GM23248 (cell line): ENCODE measurements around the gene LMAN2. TPM values are rescaled to one million over a fixed set of nuclear protein-coding genes. Genes with fewer than 3 reads are reported as not detected.

Source experiments
- DNase-seq: peaks from one replicate; pipeline ENCODE4 v3.0.0-alpha.2; 2015
- H2AFZ ChIP-seq: fragments of 200-600 bp; sonication (generic); 2 replicates; pipeline ENCODE4 v1.6.1; 2016; ENCODE audit warnings: antibody characterized with exemption
- H3F3A ChIP-seq: fragments of 200-600 bp; sonication (generic); 2 replicates; pipeline ENCODE4 v1.6.1; 2016; ENCODE audit warnings: mild to moderate bottlenecking, antibody characterized with exemption, mixed run types; ENCODE audit not compliant: insufficient read depth
- H3K27ac ChIP-seq: fragments of 200-600 bp; sonication (generic); 2 replicates; pipeline ENCODE4 v1.5.1; 2016; ENCODE audit warnings: mild to moderate bottlenecking
- H3K27me3 ChIP-seq: fragments of 200-600 bp; sonication (generic); replicated peaks from 2 replicates; pipeline ENCODE4 v1.6.1; 2016; ENCODE audit warnings: mild to moderate bottlenecking; ENCODE audit not compliant: insufficient read depth
- H3K36me3 ChIP-seq: fragments of 200-600 bp; sonication (generic); 2 replicates; pipeline ENCODE4 v1.6.1; 2016; ENCODE audit warnings: low read depth, mild to moderate bottlenecking
- H3K4me1 ChIP-seq: fragments of 200-600 bp; sonication (generic); 2 replicates; pipeline ENCODE4 v1.6.1; 2016; ENCODE audit warnings: mild to moderate bottlenecking; ENCODE audit not compliant: insufficient read depth
- H3K4me2 ChIP-seq: fragments of 200-600 bp; sonication (generic); one replicate; pipeline ENCODE4 v1.6.1; 2016; ENCODE audit warnings: mild to moderate bottlenecking; ENCODE audit not compliant: unreplicated experiment
- H3K4me3 ChIP-seq: fragments of 200-600 bp; sonication (generic); 2 replicates; pipeline ENCODE4 v1.5.1; 2016; ENCODE audit warnings: mild to moderate bottlenecking
- H3K79me2 ChIP-seq: fragments of 200-600 bp; sonication (generic); 2 replicates; pipeline ENCODE4 v1.6.1; 2016; ENCODE audit warnings: mild to moderate bottlenecking; ENCODE audit not compliant: insufficient read depth
- H3K9ac ChIP-seq: fragments of 200-600 bp; sonication (generic); 2 replicates; pipeline ENCODE4 v1.6.1; 2016; ENCODE audit warnings: mild to moderate bottlenecking
- H3K9me2 ChIP-seq: fragments of 200-600 bp; sonication (generic); 2 replicates; pipeline ENCODE4 v1.6.1; 2016; ENCODE audit warnings: mixed run types, mild to moderate bottlenecking, moderate library complexity; ENCODE audit not compliant: insufficient read depth
- H3K9me3 ChIP-seq: fragments of 200-600 bp; sonication (generic); one replicate; pipeline ENCODE4 v1.6.1; 2017; ENCODE audit warnings: low read depth
- H4K20me1 ChIP-seq: fragments of 200-600 bp; sonication (generic); 2 replicates; pipeline ENCODE4 v1.6.0; 2016; ENCODE audit not compliant: insufficient read depth
- EZH2 ChIP-seq: fragments of 200-600 bp; sonication (generic); IDR thresholded peaks from 2 replicates; pipeline ENCODE4 v1.6.1; 2018; ENCODE audit warnings: antibody characterized with exemption, mild to moderate bottlenecking; ENCODE audit not compliant: insufficient read depth, poor library complexity, severe bottlenecking
- EZH2phosphoT487 ChIP-seq: fragments of 200-600 bp; sonication (generic); IDR thresholded peaks from 2 replicates; pipeline ENCODE4 v1.6.1; 2018; ENCODE audit warnings: antibody characterized with exemption, moderate library complexity, mild to moderate bottlenecking, low read depth; ENCODE audit not compliant: insufficient read depth
- WGBS, 2 experiments: methylation state at CpG; one replicate each; pipeline ENCODE4 v1.1.6; 2015 to 2017; ENCODE audit warnings: low lambda C conversion rate in 2 of 2, low coverage in 1 of 2; ENCODE audit errors: missing lambda C conversion rate in 2 of 2; 5-methylcytosine and 5-hydroxymethylcytosine counted together
- in situ Hi-C: fragments of 300-500 bp; cut with MboI; formaldehyde crosslinking; loops from 2 replicates; pipeline ENCODE4 v1.15.0; 2020
- polyA plus RNA-seq: library from polyadenylated mRNA; unstranded; fragments of >200 nt; fragmentation: Nextera tagmentation; extraction: Ambion mirVana; gene quantifications from 2 replicates; pipeline ENCODE4 v1.2.1, GENCODE V29; 2016
- total RNA-seq: library from RNA; depleted of rRNA; stranded (reverse); fragments of >200 nt; shearing (Covaris generic); gene quantifications from 2 replicates; pipeline ENCODE4 v1.2.3, GENCODE V29; 2014

Gene LMAN2
- total and polyA plus RNA-seq, 2 experiments from 2014 or later = 303 to 313 TPM

DNA sequence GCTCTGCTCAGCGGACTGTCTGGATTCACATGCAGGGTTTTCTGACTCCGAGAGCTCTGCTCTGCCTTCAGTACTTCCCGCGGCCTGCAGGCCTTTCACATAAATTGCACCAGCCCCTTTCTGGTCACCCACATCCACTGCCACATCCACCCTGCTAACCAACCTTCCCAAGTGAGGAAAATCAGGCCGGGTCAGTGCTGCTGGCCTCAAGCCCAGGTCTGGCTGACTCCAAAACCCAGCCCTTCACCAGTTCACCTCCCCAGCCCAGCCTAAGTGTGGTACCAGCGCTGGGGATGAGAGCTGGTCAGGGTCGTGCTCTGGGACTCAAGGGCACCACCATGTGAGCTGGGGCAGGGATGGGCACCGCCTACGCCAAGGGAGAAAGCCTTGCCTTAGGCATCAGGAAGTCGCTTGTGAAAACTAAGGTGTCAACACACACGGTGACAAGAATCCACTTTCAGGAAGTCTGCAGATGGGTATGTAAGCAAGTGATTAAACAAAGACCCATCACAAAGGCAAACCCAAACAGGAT is 12.3 kb downstream of the LMAN2 start:
- DNase-seq = no peak
- no peak overlapping the region for H3K4me2 ChIP-seq

DNA sequence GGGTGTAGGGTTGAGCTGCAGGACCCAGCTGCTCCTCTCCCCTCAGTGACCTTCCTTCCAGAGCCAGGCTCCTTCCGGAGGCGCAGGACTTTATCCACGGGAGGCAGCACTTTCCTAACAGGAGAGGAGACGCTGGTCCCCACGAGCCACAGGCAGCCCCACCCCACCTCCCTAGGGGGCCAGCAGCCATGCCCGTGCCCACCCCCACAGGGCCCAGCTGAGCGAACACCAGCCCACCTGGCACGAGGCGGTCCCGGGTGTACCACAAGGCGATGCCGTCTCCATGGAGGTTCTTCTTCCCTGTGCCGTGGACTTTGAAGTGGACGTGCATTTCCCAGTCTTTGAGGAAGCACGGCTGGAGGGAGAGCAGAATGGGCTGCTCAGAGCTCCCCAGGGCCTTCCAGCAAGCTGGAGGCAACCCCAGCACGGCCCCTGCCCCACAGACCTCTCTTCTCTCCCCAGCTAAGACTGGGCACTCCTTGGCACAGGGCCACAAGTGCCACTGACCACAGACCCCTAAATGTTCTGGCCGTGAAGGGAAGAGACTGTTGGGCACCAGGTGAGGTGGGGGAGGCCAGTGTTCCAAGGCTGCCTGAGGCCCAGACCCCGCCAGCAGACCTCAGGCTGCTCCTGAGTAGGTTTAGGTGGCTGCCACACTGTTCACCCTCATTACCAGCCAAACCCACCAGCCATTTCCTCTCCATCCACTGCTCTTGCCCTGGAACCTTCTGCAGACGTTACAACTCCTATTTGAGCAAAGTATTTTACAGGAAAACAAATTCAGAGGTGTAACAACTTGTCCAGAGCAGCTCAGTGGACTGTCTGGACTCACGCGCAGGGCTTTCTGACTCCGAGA is 13.0 kb downstream of the LMAN2 start:
- Histone ChIP-seq H2AFZ (no peak overlapping the region), H3K27me3 (no peaks in the 10 kb centered on the region), H3F3A (no peaks in the 10 kb centered on the region), H3K9ac (no peak overlapping the region), H4K20me1 (no peaks in the 10 kb centered on the region), H3K36me3 (peaks cover 4% of the 10 kb centered on the region), H3K4me1 (no peaks in the 10 kb centered on the region), H3K9me2 (no peaks in the 10 kb centered on the region), H3K4me3 (no peak overlapping the region), H3K4me2 (no peak overlapping the region), H3K27ac (no peak overlapping the region), H3K79me2 (peaks cover 49% of the 10 kb centered on the region), H3K9me3 (no peaks in the 10 kb centered on the region)
- in situ Hi-C loops = no loop called here
- DNase-seq = no peak
- TF ChIP-seq EZH2phosphoT487 (no peak), EZH2 (no peak)
- WGBS, 2 experiments = 93 to 96% methylated on average over 16 to 22 of the region's 22 CpGs

More for the DNA sequence above, 12.3 kb downstream of the LMAN2 start:
- no peak for TF ChIP-seq EZH2
- TF ChIP-seq EZH2phosphoT487 = no peak
- WGBS, 2 experiments = 75 to 77% methylated on average over 11 of the region's 11 CpGs
- peaks cover 56% of the 10 kb centered on the region for H3K79me2 ChIP-seq
- no peaks in the 10 kb centered on the region for H4K20me1 ChIP-seq
- in situ Hi-C loops = no loop called here
- no peak overlapping the region for H2AFZ ChIP-seq
- H3K9ac ChIP-seq = no peak overlapping the region
- H3K27me3 ChIP-seq = no peaks in the 10 kb centered on the region
- no peaks in the 10 kb centered on the region; the same call in none of the 2 replicates for H3K36me3 ChIP-seq
- H3K9me3 ChIP-seq = no peaks in the 10 kb centered on the region
- H3K4me1 ChIP-seq = no peaks in the 10 kb centered on the region
- no peak overlapping the region for H3K27ac ChIP-seq
- H3F3A ChIP-seq = no peaks in the 10 kb centered on the region
- H3K4me3 ChIP-seq = no peak overlapping the region
- H3K9me2 ChIP-seq = no peaks in the 10 kb centered on the region

DNA sequence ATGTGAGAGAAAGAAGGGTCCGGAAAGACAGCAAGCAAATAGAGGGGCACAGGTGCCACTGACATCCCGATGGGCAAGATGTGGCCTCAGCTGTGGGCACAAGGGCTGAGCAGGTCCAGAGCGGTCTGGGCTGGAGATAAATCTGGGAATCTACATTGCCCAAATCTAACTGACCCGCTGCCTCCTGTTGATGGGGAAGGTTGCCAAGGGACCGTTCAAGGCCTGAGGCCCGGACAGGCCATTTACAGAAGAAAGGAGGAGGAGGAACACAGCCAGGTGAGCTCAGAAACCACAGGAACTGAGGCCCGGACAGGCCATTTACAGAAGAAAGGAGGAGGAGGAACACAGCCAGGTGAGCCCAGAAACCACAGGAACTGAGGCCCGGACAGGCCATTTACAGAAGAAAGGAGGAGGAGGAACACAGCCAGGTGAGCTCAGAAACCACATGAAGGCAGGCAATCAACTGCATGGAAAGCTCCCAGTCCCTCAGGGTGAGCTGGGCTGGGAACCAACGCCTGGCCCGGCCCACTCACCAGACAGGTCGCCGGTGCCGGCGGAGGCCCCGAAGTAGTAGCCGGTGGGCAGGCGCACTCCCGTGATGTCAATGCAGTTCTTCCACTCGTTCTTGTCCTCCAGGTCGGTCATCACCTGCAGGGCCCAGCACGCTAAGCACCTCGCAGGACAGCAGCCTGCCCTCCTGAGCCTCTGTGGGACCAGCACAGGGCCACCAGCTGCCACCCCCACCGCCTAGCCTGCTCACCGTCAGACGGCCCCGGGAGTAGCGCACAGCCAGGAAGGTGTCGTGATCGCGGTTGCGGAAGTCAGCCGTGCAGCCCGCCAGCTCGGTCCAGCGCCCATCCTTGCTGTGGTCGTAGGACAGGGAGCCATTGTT is 14.6 kb downstream of the LMAN2 start:
- DNase-seq = no peak
- Histone ChIP-seq H3K4me2 (no peak overlapping the region), H3K79me2 (peaks cover 33% of the 10 kb centered on the region), H3K27me3 (no peaks in the 10 kb centered on the region), H3K4me3 (no peak overlapping the region), H3K27ac (no peak overlapping the region), H4K20me1 (no peaks in the 10 kb centered on the region), H3K9ac (no peak overlapping the region), H3K36me3 (peaks cover 4% of the 10 kb centered on the region; the same call in 1 of the 2 replicates), H3K9me2 (no peaks in the 10 kb centered on the region), H3F3A (no peaks in the 10 kb centered on the region), H3K4me1 (no peaks in the 10 kb centered on the region), H3K9me3 (no peaks in the 10 kb centered on the region), H2AFZ (no peak overlapping the region)
- 94 to 96% methylated on average over 30 to 35 of the region's 36 CpGs for WGBS, 2 experiments
- in situ Hi-C loops = no loop called here
- TF ChIP-seq EZH2 (no peak), EZH2phosphoT487 (no peak)

DNA sequence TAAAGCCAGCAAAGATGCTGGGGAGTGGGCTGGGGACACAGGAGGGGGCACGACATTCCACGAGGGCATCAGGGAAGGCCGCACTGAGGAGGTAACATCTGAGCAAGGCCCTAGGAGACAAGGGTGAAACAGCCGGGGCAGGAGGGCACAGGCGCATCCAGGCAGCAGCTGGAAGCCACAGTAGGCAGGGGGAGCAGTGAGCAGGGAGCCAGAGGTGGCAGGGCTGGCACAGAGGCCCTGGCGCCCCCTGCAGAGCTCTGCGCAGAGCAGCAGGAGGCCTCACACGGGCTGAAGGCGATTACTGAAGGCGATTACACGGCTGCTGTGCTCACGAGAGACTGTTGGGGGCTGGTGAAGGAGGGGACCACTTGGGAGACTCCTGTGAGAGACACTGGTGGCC is 15.4 kb downstream of the LMAN2 start:
- Histone ChIP-seq H3K79me2 (peaks cover 26% of the 10 kb centered on the region), H3K9me2 (no peaks in the 10 kb centered on the region), H3K9me3 (no peaks in the 10 kb centered on the region), H3K4me1 (no peaks in the 10 kb centered on the region), H3K27me3 (no peaks in the 10 kb centered on the region), H3K4me3 (no peak overlapping the region), H2AFZ (no peak overlapping the region), H3K36me3 (peaks cover 4% of the 10 kb centered on the region; the same call in 1 of the 2 replicates), H4K20me1 (no peaks in the 10 kb centered on the region), H3F3A (no peaks in the 10 kb centered on the region), H3K4me2 (no peak overlapping the region), H3K27ac (no peak overlapping the region), H3K9ac (no peak overlapping the region)
- DNase-seq = peak; percentile 44
- no peak for TF ChIP-seq EZH2
- TF ChIP-seq EZH2phosphoT487 = no peak
- in situ Hi-C loops = no loop called here
- WGBS, 2 experiments = 68 to 70% methylated on average over 12 of the region's 12 CpGs
